Measurements from ENCODE around the gene CMKLR1.

The CMKLR1 gene

GRCh38 chr12:108346727-108347710 is 7.9 kb upstream of the CMKLR1 start:
- no peaks in the 10 kb centered on the region for H3K79me2 ChIP-seq
- no peak overlapping the region for H2AFZ ChIP-seq
- H3K27ac ChIP-seq = no peak overlapping the region
- H3K4me1 ChIP-seq = peaks cover 12% of the 10 kb centered on the region
- no peak overlapping the region for H3K4me3 ChIP-seq (ENCODE audit: low read depth, low read length)
- H3K9me3 ChIP-seq (ENCODE audit: control insufficient read depth, low read length) = no peaks in the 10 kb centered on the region
- no peak overlapping the region for H3K9ac ChIP-seq
- no peak for TF ChIP-seq CTCF (IDR thresholded peaks at IDR 0.05)
- no peaks in the 10 kb centered on the region for H3K36me3 ChIP-seq (ENCODE audit: control insufficient read depth, insufficient read depth, low read length)
- no peaks in the 10 kb centered on the region for H3K27me3 ChIP-seq (ENCODE audit: control insufficient read depth, insufficient read depth, low read length)
- no peak overlapping the region for H3K4me2 ChIP-seq (ENCODE audit: low read length)

GRCh38 chr12:108345716-108346633 is 6.9 kb upstream of the CMKLR1 start:
- no peak overlapping the region for H3K9ac ChIP-seq
- no peak overlapping the region for H3K4me2 ChIP-seq (ENCODE audit: low read length)
- no peaks in the 10 kb centered on the region for H3K9me3 ChIP-seq (ENCODE audit: control insufficient read depth, low read length)
- H2AFZ ChIP-seq = no peak overlapping the region
- no peaks in the 10 kb centered on the region for H3K36me3 ChIP-seq (ENCODE audit: control insufficient read depth, insufficient read depth, low read length)
- no peak overlapping the region for H3K4me3 ChIP-seq (ENCODE audit: low read depth, low read length)
- H3K4me1 ChIP-seq = peaks cover 12% of the 10 kb centered on the region
- no peak overlapping the region for H3K27ac ChIP-seq
- no peak for TF ChIP-seq CTCF (IDR thresholded peaks at IDR 0.05)
- no peaks in the 10 kb centered on the region for H3K27me3 ChIP-seq (ENCODE audit: control insufficient read depth, insufficient read depth, low read length)
- H3K79me2 ChIP-seq = no peaks in the 10 kb centered on the region

- no peak overlapping the region for H3K9ac ChIP-seq
- H3K4me2 ChIP-seq (ENCODE audit: low read length) = no peak overlapping the region
- no peaks in the 10 kb centered on the region for H3K9me3 ChIP-seq (ENCODE audit: control insufficient read depth, low read length)
- no peak for TF ChIP-seq CTCF (IDR thresholded peaks at IDR 0.05)
- H3K27ac ChIP-seq = peak overlapping the region; percentile 39
- no peak overlapping the region for H3K4me3 ChIP-seq (ENCODE audit: low read depth, low read length)
- no peaks in the 10 kb centered on the region for H3K27me3 ChIP-seq (ENCODE audit: control insufficient read depth, insufficient read depth, low read length)
- H3K4me1 ChIP-seq = peaks cover 12% of the 10 kb centered on the region
- no peaks in the 10 kb centered on the region for H3K36me3 ChIP-seq (ENCODE audit: control insufficient read depth, insufficient read depth, low read length)
- peak overlapping the region; percentile 61 for H2AFZ ChIP-seq
- no peaks in the 10 kb centered on the region for H3K79me2 ChIP-seq
These were observed 3.9 kb upstream of the CMKLR1 start for GRCh38 chr12:108342985-108343384.

- H3K9me3 ChIP-seq (ENCODE audit: control insufficient read depth, low read length) = no peaks in the 10 kb centered on the region
- no peak overlapping the region for H3K9ac ChIP-seq
- H3K4me1 ChIP-seq = peaks cover 12% of the 10 kb centered on the region
- no peak for TF ChIP-seq CTCF (IDR thresholded peaks at IDR 0.05)
- no peaks in the 10 kb centered on the region for H3K79me2 ChIP-seq
- peak overlapping the region; percentile 39 for H3K27ac ChIP-seq
- no peaks in the 10 kb centered on the region for H3K36me3 ChIP-seq (ENCODE audit: control insufficient read depth, insufficient read depth, low read length)
- H3K27me3 ChIP-seq (ENCODE audit: control insufficient read depth, insufficient read depth, low read length) = no peaks in the 10 kb centered on the region
- peak overlapping the region; percentile 61 for H2AFZ ChIP-seq
- no peak overlapping the region for H3K4me3 ChIP-seq (ENCODE audit: low read depth, low read length)
- no peak overlapping the region for H3K4me2 ChIP-seq (ENCODE audit: low read length)
These were observed 3.0 kb upstream of the CMKLR1 start for GRCh38 chr12:108341854-108342847.

Measured in parathyroid adenoma (tissue), 2 donors.